Ovary (tissue), 9 donors: ENCODE data around the gene CSMD2. TPM values are rescaled to one million over a fixed set of nuclear protein-coding genes. Genes with fewer than 3 reads are reported as not detected.

ENCODE experiments used
- DNase-seq, 5 donors: peaks; one replicate each; pipeline ENCODE4 v3.0.0-alpha.2; 2019 to 2020
- H3K27ac ChIP-seq, 2 donors: fragments of 200-600 bp; one replicate each; pipeline versions ENCODE4 v1.5.1 to v1.8.0; 2019 to 2022
- H3K27me3 ChIP-seq: fragments of 200-600 bp; one replicate; pipeline ENCODE4 v1.8.0; 2022
- H3K36me3 ChIP-seq: fragments of 200-600 bp; sonication (generic); one replicate; pipeline ENCODE4 v1.5.1; 2019
- H3K4me1 ChIP-seq: one replicate; pipeline ENCODE4 v1.8.1; 2013; ENCODE audit warnings: mild to moderate bottlenecking, moderate library complexity; ENCODE audit not compliant: insufficient read depth
- H3K4me3 ChIP-seq: fragments of 200-600 bp; sonication (generic); one replicate; pipeline ENCODE4 v1.5.1; 2017
- H3K9me3 ChIP-seq, 2 donors: fragments of 200-600 bp in 1 of 2; sonication (generic) in 1 of 2; one replicate each; pipeline versions ENCODE4 v1.5.1 to v1.8.1; 2013 to 2019; ENCODE audit warnings: mild to moderate bottlenecking in 1 of 2, moderate library complexity in 1 of 2
- CTCF ChIP-seq, 3 donors: fragments of 450-650 bp in 2 of 3; fragments of 200-600 bp in 1 of 3; IDR thresholded peaks; one replicate each; pipeline versions ENCODE4 v1.5.1 to v1.8.0; 2016 to 2022; ENCODE audit warnings: antibody characterized with exemption in 3 of 3, mild to moderate bottlenecking in 1 of 3
- EP300 ChIP-seq: sonication (generic); formaldehyde crosslinking; IDR thresholded peaks from one replicate; pipeline ENCODE4 v1.6.1; 2017; ENCODE audit warnings: antibody characterized with exemption
- POLR2A ChIP-seq: fragments of 450-650 bp; IDR thresholded peaks from one replicate; pipeline ENCODE4 v1.6.1; 2017; ENCODE audit warnings: antibody characterized with exemption, mild to moderate bottlenecking, moderate library complexity
- WGBS, 3 donors: extraction: QIAGEN DNeasy Blood & Tissue Kit in 1 of 3; methylation state at CpG; one replicate each; pipeline versions ENCODE4 v1.1.5 to v1.1.7; 2013 to 2017; 5-methylcytosine and 5-hydroxymethylcytosine counted together
- intact Hi-C, 4 donors: fragments of 100-400 bp; cut with DNase I; formaldehyde crosslinking; loops; one replicate each; pipeline versions ENCODE4 v1.11.0 to v1.15.1; 2022 to 2023
- polyA plus RNA-seq, 2 donors: library from polyadenylated mRNA; stranded (reverse); fragments of 200-250 nt in 1 of 2; fragments of 350-450 nt in 1 of 2; fragmentation: Illumina TruSeq in 1 of 2; extraction: RNeasy Lipid Tissue Mini Kit (QIAGEN cat#74804) in 1 of 2; gene quantifications; one replicate each; pipeline ENCODE4 v1.2.3, GENCODE V29; 2013 to 2014
- total RNA-seq, 7 donors: library from RNA; depleted of rRNA in 2 of 7; stranded (reverse); fragments of >200 nt in 2 of 7; fragmentation: NEBNext Ultra II Directional in 3 of 7; extraction: Animal tissue kit (Norgen Biotek cat#: 25700) in 3 of 7; gene quantifications; one replicate each; pipeline versions ENCODE4 v1.1.0 to v1.2.4, GENCODE V29; 2016 to 2023
- donor health status: DM: no; HTN: no; CAD: no; lungs with moderate emphysema.
- donor health status: DM: no; HTN: no; CAD: no.
- donor health status: Bipolar disorder and iron deficiency.
- donor health status: DM: yes; HTN: yes; CAD: no.
- donor health status: DM: no; HTN: no; CAD: no.
- donor health status: DM: yes; HTN: yes; CAD: no.

The CSMD2 gene
- total and polyA plus RNA-seq, 9 donors, result 0.04 to 1.6 (median 0.18) TPM; not detected in 3

- intact Hi-C loops, result no loop called here
- H3K9me3 ChIP-seq, result no peaks in the 10 kb centered on the region
- no peaks in the 10 kb centered on the region for H3K36me3 ChIP-seq
- WGBS, 3 donors, result 54 to 72% (median 59%) methylated on average over 2 of the region's 2 CpGs
- no peaks in the 10 kb centered on the region for H3K4me1 ChIP-seq
- H3K27ac ChIP-seq, result no peak overlapping the region
- no peak for DNase-seq
- TF ChIP-seq EP300, result no peak
- TF ChIP-seq CTCF (IDR thresholded peaks at IDR 0.05), result no peak
- TF ChIP-seq POLR2A, result no peak
- H3K4me3 ChIP-seq, result no peak overlapping the region
- no peaks in the 10 kb centered on the region for H3K27me3 ChIP-seq
These were observed 237.3 kb downstream of the CSMD2 start for GRCh38 chr1:33927721-33928120.

GRCh38 chr1:33925586-33925985, 239.4 kb downstream of the CSMD2 start:
- WGBS, 3 donors, result 83 to 86% (median 86%) methylated on average over 8 of the region's 8 CpGs
- DNase-seq, result no peak
- intact Hi-C loops, result no loop called here
- H3K9me3 ChIP-seq, result no peaks in the 10 kb centered on the region
- no peaks in the 10 kb centered on the region for H3K27me3 ChIP-seq
- H3K4me3 ChIP-seq, result no peak overlapping the region
- no peaks in the 10 kb centered on the region for H3K4me1 ChIP-seq
- H3K36me3 ChIP-seq, result no peaks in the 10 kb centered on the region
- no peak overlapping the region for H3K27ac ChIP-seq
- TF ChIP-seq CTCF (IDR thresholded peaks at IDR 0.05), result no peak
- TF ChIP-seq EP300, result no peak
- TF ChIP-seq POLR2A, result no peak

DNA sequence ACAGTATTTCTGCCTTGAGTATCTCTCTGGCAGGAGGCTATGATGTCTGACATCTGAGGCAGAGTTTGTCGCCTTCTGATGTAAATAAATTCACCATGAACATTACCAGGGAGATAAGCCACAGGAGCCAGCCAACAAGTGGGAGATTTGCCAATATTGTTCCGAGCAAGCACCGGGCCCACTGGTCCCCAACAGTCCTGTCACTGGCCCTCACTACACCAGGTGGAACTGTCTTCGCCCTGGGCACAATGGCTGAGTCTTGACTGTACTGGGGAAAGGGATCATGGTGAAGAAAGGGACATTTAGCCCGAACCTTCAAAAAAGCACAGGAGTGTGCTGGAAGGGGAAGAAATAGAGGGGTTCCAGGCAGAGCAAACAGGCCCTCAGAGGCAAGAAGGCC, 243.7 kb downstream of the CSMD2 start:
- intact Hi-C loops, result loop anchor here in 1 of 4 donors (1.0 kb wide), 1 partner anchor 19 kb away; no protein-coding TSS in a partner anchor
- Histone ChIP-seq H3K27me3 (no peaks in the 10 kb centered on the region), H3K27ac (no peak overlapping the region)

DNA sequence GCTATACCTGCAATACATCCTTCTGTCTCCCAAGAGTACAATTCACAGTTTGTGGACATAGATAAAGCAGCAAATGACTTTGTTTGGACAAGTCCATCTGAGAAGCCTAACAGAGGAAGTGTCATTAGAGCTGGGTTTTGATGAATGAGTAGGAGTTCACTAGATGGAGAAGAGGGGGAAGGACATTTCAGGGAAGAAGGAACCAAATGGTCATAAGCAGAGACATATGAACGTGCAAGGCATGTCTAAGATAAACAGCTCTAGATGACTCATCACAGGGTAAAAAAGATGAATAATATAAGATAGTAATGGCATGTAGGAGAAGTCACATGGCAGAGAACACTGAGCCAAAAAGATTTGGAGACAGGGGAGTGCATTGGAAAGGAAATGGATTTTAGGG, 246.7 kb downstream of the CSMD2 start:
- no peak for TF ChIP-seq EP300
- no peak for TF ChIP-seq CTCF (IDR thresholded peaks at IDR 0.05)
- TF ChIP-seq POLR2A, result no peak
- no peaks in the 10 kb centered on the region for H3K36me3 ChIP-seq
- no peak overlapping the region for H3K27ac ChIP-seq
- no peaks in the 10 kb centered on the region for H3K9me3 ChIP-seq
- DNase-seq, result no peak
- no peaks in the 10 kb centered on the region for H3K4me1 ChIP-seq
- 11 to 25% (median 14%) methylated on average over 1 of the region's 1 CpG for WGBS, 3 donors
- H3K4me3 ChIP-seq, result no peak overlapping the region
- intact Hi-C loops, result no loop called here
- H3K27me3 ChIP-seq, result no peaks in the 10 kb centered on the region

More for the DNA sequence above, 243.7 kb downstream of the CSMD2 start:
- WGBS, 3 donors, result 73 to 87% (median 83%) methylated on average over 5 of the region's 5 CpGs
- no peak overlapping the region for H3K4me3 ChIP-seq
- no peak for TF ChIP-seq EP300
- no peak for TF ChIP-seq POLR2A
- TF ChIP-seq CTCF (IDR thresholded peaks at IDR 0.05), result no peak
- no peaks in the 10 kb centered on the region for H3K9me3 ChIP-seq
- no peak for DNase-seq
- H3K4me1 ChIP-seq, result no peaks in the 10 kb centered on the region
- no peaks in the 10 kb centered on the region for H3K36me3 ChIP-seq
